CD14-positive monocyte (primary cell): ENCODE data around the gene CD226. TPM values are rescaled to one million over a fixed set of nuclear protein-coding genes. Genes with fewer than 3 reads are reported as not detected.

Experiments used
- DNase-seq, 3 donors: peaks; one replicate each; pipeline ENCODE4 v3.0.0-alpha.2; 2011 to 2022
- H2AFZ ChIP-seq: 2 replicates; pipeline ENCODE4 v1.6.0; 2012; ENCODE audit warnings: mild to moderate bottlenecking, low read depth, low read length, inconsistent platforms; ENCODE audit not compliant: insufficient read depth, poor library complexity, severe bottlenecking
- H3K27ac ChIP-seq, 2 donors: 1 replicate in 1 of 2; 2 replicates in 1 of 2; pipeline ENCODE4 v1.5.1; 2012 to 2013; ENCODE audit warnings: low read length in 2 of 2, control low read depth in 1 of 2, inconsistent platforms in 1 of 2, low read depth in 1 of 2, mild to moderate bottlenecking in 1 of 2
- H3K27me3 ChIP-seq, 2 donors: one replicate each; pipeline versions ENCODE4 v1.6.0 to v1.6.1; 2011 to 2013; ENCODE audit warnings: low read length in 2 of 2; ENCODE audit not compliant: control insufficient read depth in 2 of 2, insufficient read depth in 2 of 2
- H3K36me3 ChIP-seq, 2 donors: replicated peaks in 1 of 2; 1 replicate in 1 of 2; 2 replicates in 1 of 2; pipeline versions ENCODE4 v1.5.1 to v1.6.1; 2012 to 2013; ENCODE audit warnings: low read length in 2 of 2, control low read depth in 1 of 2, inconsistent platforms in 1 of 2, mild to moderate bottlenecking in 1 of 2; ENCODE audit not compliant: insufficient read depth in 2 of 2, control insufficient read depth in 1 of 2
- H3K4me1 ChIP-seq, 2 donors: 1 replicate in 1 of 2; 2 replicates in 1 of 2; pipeline versions ENCODE4 v1.5.1 to v1.6.1; 2012 to 2013; ENCODE audit warnings: low read length in 2 of 2, control low read depth in 1 of 2, inconsistent platforms in 1 of 2, mild to moderate bottlenecking in 1 of 2, moderate library complexity in 1 of 2; ENCODE audit not compliant: insufficient read depth in 2 of 2, control insufficient read depth in 1 of 2
- H3K4me2 ChIP-seq: replicated peaks from 2 replicates; pipeline ENCODE3; 2012; ENCODE audit warnings: low read length, moderate library complexity, mild to moderate bottlenecking; ENCODE audit not compliant: poor library complexity, severe bottlenecking; ENCODE audit errors: extremely low read depth
- H3K4me3 ChIP-seq, 3 experiments: fragments of 200-600 bp in 1 of 3; sonication (generic) in 1 of 3; replicated peaks in 1 of 3; 1 replicate in 2 of 3; 2 replicates in 1 of 3; pipeline ENCODE4 v1.5.1; 2011 to 2013; ENCODE audit warnings: low read length in 3 of 3, mild to moderate bottlenecking in 3 of 3, control low read depth in 2 of 3, low read depth in 2 of 3, inconsistent platforms in 1 of 3, moderate library complexity in 1 of 3
- H3K79me2 ChIP-seq: 2 replicates; pipeline ENCODE4 v1.6.0; 2012; ENCODE audit warnings: mild to moderate bottlenecking, control low read depth, inconsistent platforms, low read length, moderate library complexity; ENCODE audit not compliant: insufficient read depth
- H3K9ac ChIP-seq: 2 replicates; pipeline ENCODE4 v1.6.0; 2017; ENCODE audit warnings: low read length, mild to moderate bottlenecking; ENCODE audit not compliant: insufficient read depth, poor library complexity, severe bottlenecking
- H3K9me3 ChIP-seq, 2 donors: replicated peaks in 1 of 2; 1 replicate in 1 of 2; 2 replicates in 1 of 2; pipeline versions ENCODE4 v1.5.1 to v1.6.1; 2012 to 2013; ENCODE audit warnings: low read length in 2 of 2, control low read depth in 1 of 2; ENCODE audit not compliant: control insufficient read depth in 1 of 2, insufficient read depth in 1 of 2
- H4K20me1 ChIP-seq: 2 replicates; pipeline ENCODE4 v1.6.0; 2012; ENCODE audit warnings: mild to moderate bottlenecking, low read length, control low read depth, moderate library complexity; ENCODE audit not compliant: insufficient read depth
- H3K27ac Mint-ChIP-seq, 7 donors: one replicate each; pipeline ENCODE4 v1.8.0; 2020; ENCODE audit warnings: mild to moderate bottlenecking in 7 of 7, mixed read lengths in 7 of 7, moderate library complexity in 6 of 7, inconsistent platforms in 2 of 7
- H3K27me3 Mint-ChIP-seq, 3 donors: one replicate each; pipeline ENCODE4 v1.8.0; 2021 to 2022; ENCODE audit warnings: low read depth in 3 of 3, mild to moderate bottlenecking in 3 of 3, mixed read lengths in 3 of 3, moderate library complexity in 3 of 3, inconsistent platforms in 1 of 3
- H3K36me3 Mint-ChIP-seq, 2 donors: one replicate each; pipeline ENCODE4 v1.8.0; 2020; ENCODE audit warnings: mixed read lengths in 2 of 2, inconsistent platforms in 1 of 2, mild to moderate bottlenecking in 1 of 2
- H3K4me1 Mint-ChIP-seq: one replicate; pipeline ENCODE4 v1.8.0; 2020; ENCODE audit warnings: mild to moderate bottlenecking, mixed read lengths
- H3K4me3 Mint-ChIP-seq, 2 donors: one replicate each; pipeline ENCODE4 v1.8.0; 2020; ENCODE audit warnings: mild to moderate bottlenecking in 2 of 2, mixed read lengths in 2 of 2, moderate library complexity in 1 of 2
- H3K9me3 Mint-ChIP-seq, 7 donors: one replicate each; pipeline ENCODE4 v1.8.0; 2020 to 2022; ENCODE audit warnings: mixed read lengths in 7 of 7, mild to moderate bottlenecking in 6 of 7, moderate library complexity in 6 of 7, inconsistent platforms in 2 of 7
- WGBS: methylation state at CpG from one replicate; pipeline ENCODE4 v1.1.5; 2013; ENCODE audit warnings: missing lambda C conversion rate; ENCODE audit not compliant: insufficient coverage; 5-methylcytosine and 5-hydroxymethylcytosine counted together
- intact Hi-C, 2 donors: fragments of 100-400 bp; cut with micrococcal nuclease; formaldehyde crosslinking; loops; one replicate each; pipeline versions ENCODE4 v1.15.0 to v1.15.1; 2023
- polyA plus RNA-seq, 3 donors: library from polyadenylated mRNA; depleted of rRNA in 1 of 3; unstranded in 2 of 3; stranded (reverse) in 1 of 3; fragments of 300-500 nt in 2 of 3; fragments of >200 nt in 1 of 3; fragmentation: Illumina TruSeq in 2 of 3; gene quantifications; 1 replicate in 2 of 3; 2 replicates in 1 of 3; pipeline ENCODE4 v1.2.3, GENCODE V29; 2012 to 2021
- TF ChIP-seq, protein P1 (sequence below): fragments of 200-600 bp; IDR thresholded peaks from one replicate; pipeline ENCODE4 v1.8.0; 2022; ENCODE audit warnings: antibody characterized with exemption, mild to moderate bottlenecking

The CD226 gene
- polyA plus RNA-seq, 3 donors: 0.53 to 1.1 (median 0.65) TPM

DNA sequence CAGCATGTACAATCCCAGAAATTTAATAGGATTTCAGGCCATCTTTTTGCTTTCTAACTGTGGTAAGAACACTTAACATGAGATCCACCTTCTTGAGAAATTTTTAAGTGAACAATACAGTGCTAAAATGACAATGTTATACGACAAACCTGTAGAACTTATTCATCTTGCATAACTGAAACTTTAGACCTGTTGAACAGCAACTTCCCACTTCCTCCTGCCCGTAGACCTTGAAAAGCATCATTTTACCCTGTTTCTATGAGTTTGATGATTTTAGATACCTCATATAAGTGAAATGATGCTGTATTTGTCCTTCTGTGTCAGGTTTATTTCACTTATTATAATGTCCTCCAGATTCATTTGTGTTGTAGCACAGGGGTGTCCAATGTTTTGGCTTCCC, 128.2 kb downstream of the CD226 start:
- H3K4me2 ChIP-seq: no peak overlapping the region
- DNase-seq: no peak
- H3K9ac ChIP-seq: no peak overlapping the region
- no peak overlapping the region for H2AFZ ChIP-seq
- H3K27me3 Mint-ChIP-seq: peaks cover 2 to 4% (median 2%) of the 10 kb centered on the region in 3 donors
- no peak overlapping the region for H3K27ac ChIP-seq
- H3K36me3 Mint-ChIP-seq: no peaks in the 10 kb centered on the region
- H3K27ac Mint-ChIP-seq: no peak overlapping the region
- no peaks in the 10 kb centered on the region for H4K20me1 ChIP-seq
- H3K9me3 ChIP-seq: no peaks in the 10 kb centered on the region
- H3K4me1 Mint-ChIP-seq: no peaks in the 10 kb centered on the region
- no peaks in the 10 kb centered on the region for H3K4me1 ChIP-seq
- peaks cover 0 to 8% (median 2%) of the 10 kb centered on the region in 7 donors for H3K9me3 Mint-ChIP-seq
- no peaks in the 10 kb centered on the region for H3K79me2 ChIP-seq
- no peaks in the 10 kb centered on the region for H3K36me3 ChIP-seq
- TF ChIP-seq, protein P1, sequence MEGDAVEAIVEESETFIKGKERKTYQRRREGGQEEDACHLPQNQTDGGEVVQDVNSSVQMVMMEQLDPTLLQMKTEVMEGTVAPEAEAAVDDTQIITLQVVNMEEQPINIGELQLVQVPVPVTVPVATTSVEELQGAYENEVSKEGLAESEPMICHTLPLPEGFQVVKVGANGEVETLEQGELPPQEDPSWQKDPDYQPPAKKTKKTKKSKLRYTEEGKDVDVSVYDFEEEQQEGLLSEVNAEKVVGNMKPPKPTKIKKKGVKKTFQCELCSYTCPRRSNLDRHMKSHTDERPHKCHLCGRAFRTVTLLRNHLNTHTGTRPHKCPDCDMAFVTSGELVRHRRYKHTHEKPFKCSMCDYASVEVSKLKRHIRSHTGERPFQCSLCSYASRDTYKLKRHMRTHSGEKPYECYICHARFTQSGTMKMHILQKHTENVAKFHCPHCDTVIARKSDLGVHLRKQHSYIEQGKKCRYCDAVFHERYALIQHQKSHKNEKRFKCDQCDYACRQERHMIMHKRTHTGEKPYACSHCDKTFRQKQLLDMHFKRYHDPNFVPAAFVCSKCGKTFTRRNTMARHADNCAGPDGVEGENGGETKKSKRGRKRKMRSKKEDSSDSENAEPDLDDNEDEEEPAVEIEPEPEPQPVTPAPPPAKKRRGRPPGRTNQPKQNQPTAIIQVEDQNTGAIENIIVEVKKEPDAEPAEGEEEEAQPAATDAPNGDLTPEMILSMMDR: no peak
- H3K4me3 Mint-ChIP-seq: no peak overlapping the region
- H3K4me3 ChIP-seq: no peak overlapping the region
- WGBS: no CpG with 5 or more reads among the region's 2 CpGs
- intact Hi-C loops: no loop called here
- no peaks in the 10 kb centered on the region for H3K27me3 ChIP-seq

DNA sequence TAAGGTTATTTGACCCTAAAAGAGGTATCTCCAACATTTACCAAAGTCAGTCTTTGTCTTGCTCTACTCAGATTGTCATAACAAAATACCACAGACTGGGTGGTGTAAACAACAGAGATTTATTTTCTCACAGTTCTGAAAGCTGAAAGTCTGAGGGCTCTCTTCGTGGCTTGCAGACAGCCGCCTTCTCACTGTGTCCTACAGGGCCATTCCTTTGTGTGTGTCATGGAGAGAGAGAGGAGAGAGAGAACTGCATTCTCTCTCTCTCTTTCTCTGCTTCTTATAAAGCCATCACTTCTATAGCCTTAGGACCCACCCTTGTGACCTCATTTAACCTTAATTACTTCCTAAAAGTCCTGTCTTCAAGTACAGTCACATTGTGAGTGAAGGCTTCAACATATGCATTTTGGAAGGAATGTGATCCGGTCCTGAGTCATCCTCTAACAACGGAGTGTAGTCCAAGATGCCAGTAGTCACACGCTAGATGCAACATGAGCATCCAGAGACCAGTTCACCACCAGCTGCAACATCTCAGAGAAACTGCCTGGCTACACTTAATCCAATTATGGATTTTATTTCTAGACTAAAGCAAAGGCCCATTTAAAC, 130.2 kb downstream of the CD226 start:
- H3K27ac Mint-ChIP-seq: no peak overlapping the region
- Histone ChIP-seq H3K9me3 (no peaks in the 10 kb centered on the region), H3K4me2 (no peak overlapping the region), H2AFZ (no peak overlapping the region), H3K27me3 (no peaks in the 10 kb centered on the region), H3K4me1 (no peaks in the 10 kb centered on the region), H3K9ac (no peak overlapping the region), H3K79me2 (no peaks in the 10 kb centered on the region), H3K36me3 (no peaks in the 10 kb centered on the region), H4K20me1 (no peaks in the 10 kb centered on the region), H3K4me3 (no peak overlapping the region), H3K27ac (no peak overlapping the region)
- no peak overlapping the region for H3K4me3 Mint-ChIP-seq
- TF ChIP-seq, protein P1: no peak
- H3K9me3 Mint-ChIP-seq: peaks cover 0 to 8% (median 3%) of the 10 kb centered on the region in 7 donors
- no peaks in the 10 kb centered on the region for H3K36me3 Mint-ChIP-seq
- no peaks in the 10 kb centered on the region for H3K4me1 Mint-ChIP-seq
- DNase-seq: no peak
- intact Hi-C loops: no loop called here
- H3K27me3 Mint-ChIP-seq: peaks cover 0 to 2% (median 2%) of the 10 kb centered on the region in 3 donors
- 100% methylated on average over 2 of the region's 5 CpGs for WGBS
